HG02642 (cell line): Measurements from ENCODE around the gene PLEKHH1.

Experiments used
- ATAC-seq: cut with Tn5 transposase; IDR thresholded peaks from one replicate; pipeline ENCODE4 v1.9.1; 2021; ENCODE audit warnings: mild to moderate bottlenecking; ENCODE audit not compliant: unreplicated experiment, poor library complexity

PLEKHH1 gene

DNA sequence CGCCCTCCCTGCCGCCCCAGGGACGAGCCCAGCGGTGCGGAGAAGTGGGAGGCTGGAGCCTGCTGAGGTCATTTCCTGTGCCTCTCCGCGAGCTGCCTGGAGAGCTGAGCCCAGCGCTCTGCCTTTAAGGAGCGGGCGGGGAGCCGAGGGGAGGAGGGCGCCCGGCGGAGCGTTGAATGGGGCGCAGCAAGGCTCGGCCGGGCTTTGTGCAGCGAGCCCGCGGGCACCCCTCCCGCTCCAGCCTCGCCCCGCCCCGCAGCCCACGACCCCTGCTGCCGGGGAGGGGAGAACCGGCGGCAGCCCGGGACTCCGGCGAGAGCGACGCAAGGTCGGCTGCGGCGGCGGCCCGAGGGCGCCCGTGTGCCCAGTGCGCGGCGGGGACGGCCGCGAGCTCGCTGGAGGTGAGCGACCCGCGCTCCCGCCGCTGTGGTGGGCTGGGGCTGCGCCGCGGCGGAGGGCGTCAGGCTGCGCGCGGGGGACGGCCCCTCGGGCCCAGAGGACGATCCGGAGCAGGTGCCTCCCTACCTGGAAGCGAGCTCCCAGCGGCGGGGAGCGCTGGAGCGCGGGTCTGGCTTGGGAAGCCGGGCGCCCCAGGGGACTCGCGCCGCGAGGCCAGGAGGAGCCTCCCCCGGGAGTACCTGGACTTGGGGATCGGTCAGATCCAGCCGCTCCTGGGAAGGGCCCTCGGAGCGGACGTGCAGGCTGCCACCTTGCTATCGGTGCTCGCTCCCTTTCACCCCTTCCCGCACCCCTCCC lies at the start of gene PLEKHH1:
TSS of gene PLEKHH1 (plus strand) at position 293 of the 756 bp plus-strand sequence. CDS start 8,578 bp downstream, outside the sequence.
- ATAC-seq = peak; percentile 80

DNA sequence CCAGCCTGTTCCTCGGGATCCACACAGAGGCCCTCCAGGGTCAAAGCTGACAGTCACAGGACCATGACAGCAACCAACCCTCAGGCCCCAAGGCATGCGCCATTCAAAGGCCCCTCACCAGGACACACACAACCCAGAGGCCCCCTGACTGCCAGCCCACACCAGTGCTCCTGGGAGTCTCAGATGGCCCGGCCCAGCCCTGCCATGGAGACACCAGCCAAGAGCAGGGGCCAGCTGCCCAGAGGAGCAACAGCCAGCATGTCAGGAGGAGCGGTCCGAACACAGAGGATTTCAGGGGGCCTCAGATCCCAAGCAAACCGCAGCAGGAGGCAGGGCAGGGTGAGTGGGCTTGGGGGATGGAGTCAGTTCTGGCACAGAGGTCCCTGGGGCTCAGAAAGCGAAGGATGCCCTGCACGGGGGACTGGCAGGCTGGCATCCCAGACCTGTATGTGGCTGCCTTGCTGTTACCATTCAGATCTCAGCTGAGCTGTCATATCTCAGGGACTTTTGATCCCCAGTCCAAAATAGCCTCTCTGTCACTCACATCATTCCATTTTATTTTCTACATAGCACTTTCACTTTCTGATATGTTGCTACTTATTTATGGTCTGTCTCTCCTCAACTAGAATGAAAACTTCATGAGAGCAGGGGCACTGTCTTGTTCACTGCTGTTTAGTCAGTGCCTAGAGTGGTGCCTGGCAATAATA lies 49.4 kb upstream of the PLEKHH1 start:
- ATAC-seq = no peak

DNA sequence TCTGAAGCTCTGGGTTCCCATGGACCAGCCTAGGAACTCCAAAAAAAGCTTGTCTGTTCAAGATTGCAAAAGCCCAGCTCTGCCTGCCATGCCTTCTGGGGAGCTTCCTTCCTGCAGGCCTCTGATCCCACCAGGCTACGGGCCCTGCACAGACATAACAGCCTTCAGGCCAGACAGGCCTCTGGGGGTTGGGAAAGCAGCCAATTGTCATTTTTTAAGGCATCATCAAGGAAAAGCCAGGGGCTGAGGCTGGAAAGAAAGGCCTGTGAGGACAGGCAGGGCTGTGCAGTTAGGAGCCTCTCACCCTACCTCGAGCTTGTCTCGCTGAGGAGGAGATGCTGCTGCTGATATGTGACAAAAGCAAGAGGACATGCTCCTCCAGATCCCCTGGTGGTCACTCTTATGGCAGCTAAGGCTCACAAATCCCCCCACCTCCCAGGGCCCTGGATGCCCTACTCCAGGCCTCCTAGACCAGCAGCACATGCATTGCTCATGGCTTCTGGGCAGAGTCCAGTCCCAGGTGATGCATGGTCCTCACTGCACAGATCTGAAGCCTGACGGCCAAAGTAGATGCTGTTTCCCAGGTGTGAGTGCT lies 47.5 kb upstream of the PLEKHH1 start:
- no peak for ATAC-seq

DNA sequence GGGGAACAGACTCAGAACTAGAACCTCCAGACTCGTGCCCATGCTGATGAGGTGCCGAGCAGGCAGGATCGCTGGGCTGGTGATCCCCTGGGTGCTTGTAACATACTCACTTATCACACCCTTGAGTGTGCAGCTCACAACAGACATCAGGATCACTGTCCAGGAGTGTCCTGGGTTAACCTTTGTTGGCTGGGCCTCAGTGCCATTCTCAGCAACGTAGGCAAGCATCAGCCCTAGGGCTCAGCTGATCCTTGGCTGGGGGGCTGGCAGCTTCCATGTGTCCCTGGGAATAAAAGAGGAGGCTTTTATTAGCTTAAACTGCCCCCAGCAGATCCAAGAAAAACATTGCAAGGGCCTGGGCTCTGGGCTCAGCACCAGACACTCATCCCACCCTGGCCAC lies 46.2 kb upstream of the PLEKHH1 start:
- ATAC-seq = no peak

DNA sequence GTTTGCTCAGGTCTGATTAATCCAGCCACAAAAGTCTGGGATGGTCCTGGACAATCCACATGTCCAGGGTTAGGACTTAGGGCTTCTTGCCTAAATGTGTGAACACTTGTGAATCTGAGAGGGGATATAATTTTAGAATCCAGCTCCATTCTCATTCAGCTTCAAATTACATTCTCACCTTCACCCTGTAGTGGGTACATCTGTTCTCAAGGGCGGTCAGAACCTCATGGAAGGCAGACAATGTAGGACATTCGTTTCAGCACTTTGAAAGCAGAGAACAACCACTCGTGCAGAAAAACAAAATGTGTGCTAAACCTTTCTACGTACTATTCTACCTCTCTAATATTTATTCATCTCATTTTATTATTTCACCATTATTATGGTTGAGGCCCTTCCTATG lies 45.8 kb upstream of the PLEKHH1 start:
- ATAC-seq = no peak

DNA sequence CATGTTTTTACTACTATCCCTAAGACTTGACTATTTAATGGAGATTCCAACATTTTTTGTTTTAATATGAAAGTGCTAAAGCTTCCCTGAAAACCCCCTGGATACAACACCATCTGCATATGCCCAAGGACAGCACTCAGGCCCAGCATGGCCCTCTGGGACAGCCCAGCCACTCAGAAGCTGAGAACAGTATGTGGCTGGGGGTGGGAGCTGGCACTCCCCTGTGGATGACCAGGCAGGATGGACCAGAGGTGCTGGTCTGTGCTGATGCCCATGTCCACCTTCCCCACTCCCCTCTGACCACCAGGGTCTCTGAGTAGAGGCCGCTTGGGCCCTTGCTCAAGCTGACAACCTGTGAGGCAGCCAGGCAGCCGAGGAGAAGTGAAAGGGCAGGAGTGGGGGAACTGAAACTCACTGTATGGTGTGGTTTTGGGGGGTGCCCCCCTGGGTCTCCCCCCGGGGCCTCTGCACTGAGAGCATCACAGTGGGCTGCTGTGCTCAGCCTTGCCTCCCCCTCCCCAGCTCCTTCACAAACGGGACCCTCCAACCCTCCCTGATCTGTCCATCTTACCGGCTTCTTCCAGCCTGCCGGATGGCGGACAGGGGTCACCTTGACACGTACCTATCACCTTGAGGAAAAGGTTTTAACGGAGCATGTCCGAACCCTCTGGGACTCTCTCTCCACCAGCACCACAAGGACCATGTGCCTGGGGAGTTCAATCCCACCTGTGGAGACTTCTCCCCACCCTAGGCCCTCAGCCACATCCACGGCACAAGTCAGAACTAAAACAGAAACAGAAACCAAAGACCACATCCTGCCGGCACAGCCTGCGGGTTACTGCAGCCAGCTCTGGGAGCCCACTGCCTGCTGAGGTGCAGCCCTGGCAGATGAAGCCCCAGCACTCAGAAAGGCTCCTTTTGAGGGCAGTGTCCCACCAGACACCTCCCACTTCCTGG lies 44.9 kb upstream of the PLEKHH1 start, which contains the start of gene TMEM229B:
TSS of gene TMEM229B (minus strand) at position 785 of the 957 bp plus-strand sequence. CDS start 14,798 bp downstream, outside the sequence.
- peak; percentile 93 for ATAC-seq

DNA sequence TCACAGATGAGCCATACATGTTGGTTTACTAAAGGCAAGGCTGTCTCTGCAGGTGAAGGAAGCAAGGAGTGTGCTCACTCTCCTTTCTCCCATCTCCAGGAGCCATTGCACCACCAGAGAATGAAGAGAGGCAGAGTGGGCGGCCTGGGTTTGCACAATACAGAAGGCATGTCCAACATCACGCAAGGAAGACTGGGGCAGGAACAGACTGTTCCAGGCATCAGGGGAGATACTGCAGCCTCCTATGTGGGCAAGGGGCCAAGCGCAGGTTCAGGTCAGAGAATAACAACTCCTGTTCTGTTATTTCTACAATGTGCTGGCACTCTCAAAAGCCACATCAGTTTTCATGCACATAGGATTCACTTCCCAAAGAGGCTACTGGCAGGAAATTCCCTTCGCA lies 42.9 kb upstream of the PLEKHH1 start:
- ATAC-seq = no peak

DNA sequence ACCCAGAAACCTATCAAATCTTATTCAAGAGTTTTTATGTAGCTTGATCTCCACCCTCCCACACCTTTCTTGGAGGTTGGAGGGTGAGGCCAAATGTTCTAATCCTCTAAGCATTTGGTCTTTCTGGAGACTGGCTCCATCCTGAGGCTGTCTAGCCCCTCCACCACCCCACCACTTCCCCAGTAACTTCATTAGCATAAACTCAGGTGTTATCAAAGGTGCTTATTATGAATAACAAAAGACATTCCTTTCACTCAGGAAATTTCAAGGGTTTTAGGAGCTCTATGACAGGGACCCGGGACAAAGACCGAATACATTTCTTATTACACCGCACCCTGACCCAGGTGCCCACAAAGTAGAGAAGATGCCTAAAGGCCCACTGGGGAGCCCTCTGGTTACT lies 41.8 kb upstream of the PLEKHH1 start:
- no peak for ATAC-seq

DNA sequence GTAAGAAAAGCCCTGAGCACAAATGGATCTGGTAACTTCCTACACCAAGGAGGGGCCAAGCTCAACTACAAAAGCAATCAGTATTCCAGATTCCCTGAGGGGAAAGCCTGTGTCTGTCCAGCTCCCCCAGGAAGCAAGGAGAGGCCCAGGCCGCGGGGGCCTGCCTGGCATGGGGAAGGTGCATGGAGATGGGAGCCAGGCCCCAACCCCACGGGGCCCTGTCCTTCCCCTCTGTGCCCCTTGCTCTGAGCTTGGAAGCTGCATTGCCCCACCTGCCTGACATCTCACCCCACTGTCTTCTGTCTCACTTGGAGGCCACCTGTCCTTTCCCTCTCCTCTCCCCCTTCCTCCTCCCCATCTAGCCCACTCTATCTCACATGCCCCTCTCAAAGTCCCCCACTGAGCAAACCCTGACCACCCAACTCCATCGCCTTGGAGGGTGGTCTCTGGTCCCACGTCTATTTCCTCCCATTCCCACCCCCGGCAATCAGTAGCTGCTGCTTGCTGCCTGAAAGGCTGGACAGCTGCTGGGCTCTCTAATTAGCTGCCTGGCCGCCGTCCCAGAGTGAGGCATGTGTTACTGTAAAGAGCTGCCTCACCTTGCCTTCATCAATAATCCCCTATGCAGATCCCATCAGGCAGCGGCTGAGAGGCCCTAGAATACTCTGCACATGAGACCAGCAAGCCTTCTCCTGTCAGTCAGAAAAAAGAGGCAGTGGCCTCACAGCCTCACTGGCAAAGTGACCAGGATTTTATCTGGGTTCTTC lies 41.2 kb upstream of the PLEKHH1 start:
- ATAC-seq = no peak

DNA sequence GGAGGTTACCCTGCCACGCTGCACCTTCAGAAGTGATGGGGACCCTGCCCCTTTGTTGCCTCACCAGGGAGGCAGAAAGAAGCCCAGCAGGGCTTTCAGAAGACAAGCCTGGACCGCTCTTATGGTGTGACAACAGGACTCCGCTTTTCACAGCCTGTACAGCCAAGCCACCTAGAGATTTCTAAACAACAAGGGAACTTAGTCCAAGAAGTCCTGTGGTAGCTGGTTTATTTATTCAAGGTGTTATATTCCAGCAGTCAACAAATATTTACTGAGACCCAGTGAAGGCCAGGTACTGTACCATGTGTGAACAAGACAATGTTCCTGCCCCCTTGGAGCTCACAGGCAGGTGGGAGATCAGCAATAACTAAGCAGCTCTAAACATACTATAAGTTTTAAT lies 40.6 kb upstream of the PLEKHH1 start:
- no peak for ATAC-seq

DNA sequence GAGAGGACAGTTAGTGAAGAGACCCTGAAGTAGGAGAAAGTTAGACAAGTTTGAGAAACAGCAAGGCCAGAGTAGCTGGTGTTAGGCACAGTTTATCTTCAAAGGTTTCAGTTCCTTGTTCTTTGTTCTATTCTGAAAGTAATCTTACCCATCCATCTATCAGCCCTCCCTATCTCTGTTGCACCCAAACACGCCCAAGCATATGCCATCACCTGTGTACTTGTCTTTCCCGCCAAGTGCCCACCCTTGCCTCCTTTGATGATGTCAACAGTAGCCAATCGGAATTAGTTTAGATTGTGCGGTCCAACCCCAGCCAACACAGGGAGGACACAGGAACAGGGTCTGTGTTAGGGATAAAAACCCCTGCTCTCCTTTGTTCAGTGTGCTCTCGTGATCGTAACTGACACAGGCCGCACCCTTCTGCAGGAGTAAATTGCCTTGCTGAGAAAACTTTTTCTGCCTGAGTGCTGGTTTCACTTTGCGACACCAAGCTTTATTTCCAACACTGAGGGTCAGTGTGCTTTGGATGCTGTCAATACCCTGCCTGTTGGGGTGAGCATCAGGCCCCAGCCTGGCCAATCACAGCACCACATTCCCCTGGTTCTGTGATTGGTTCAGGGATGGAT lies 39.9 kb upstream of the PLEKHH1 start:
- no peak for ATAC-seq

DNA sequence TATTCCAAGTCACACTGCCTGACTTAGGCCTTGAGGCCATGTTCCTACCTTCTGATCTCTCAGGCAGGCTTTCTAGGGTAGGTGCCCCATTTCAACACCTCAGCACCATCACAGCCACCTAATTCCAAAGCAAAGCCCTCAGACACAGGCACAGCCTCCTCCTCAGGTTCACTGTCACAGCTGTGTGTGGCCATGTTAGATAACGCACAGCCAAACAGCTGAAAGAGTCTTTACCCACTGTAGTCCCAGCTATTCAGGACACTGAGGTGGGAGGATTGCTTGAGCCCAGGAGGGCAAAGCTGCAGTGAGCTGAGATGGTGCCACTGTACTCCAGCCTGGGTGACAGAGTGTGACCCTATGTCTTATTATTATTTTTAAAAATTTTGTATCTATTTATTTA lies 37.3 kb upstream of the PLEKHH1 start:
- no peak for ATAC-seq

DNA sequence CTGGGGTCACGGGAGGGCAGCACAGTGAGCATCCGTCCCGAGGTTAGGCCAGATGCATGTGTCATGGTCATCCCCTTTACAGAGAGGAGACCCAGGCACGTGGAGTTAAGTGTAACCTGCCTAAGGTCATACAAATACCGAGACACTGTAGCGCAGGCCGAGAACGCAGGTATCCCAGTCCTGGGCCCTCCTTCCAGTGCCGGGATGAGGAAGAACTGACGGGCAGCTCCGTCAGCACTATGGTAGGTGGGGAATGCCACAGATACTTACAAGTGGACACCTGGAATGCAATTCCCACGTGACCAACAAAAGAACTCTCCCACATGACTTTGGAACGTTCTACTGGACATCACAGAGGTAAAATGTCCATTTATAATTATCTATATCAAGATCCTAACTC lies 35.9 kb upstream of the PLEKHH1 start:
- no peak for ATAC-seq

DNA sequence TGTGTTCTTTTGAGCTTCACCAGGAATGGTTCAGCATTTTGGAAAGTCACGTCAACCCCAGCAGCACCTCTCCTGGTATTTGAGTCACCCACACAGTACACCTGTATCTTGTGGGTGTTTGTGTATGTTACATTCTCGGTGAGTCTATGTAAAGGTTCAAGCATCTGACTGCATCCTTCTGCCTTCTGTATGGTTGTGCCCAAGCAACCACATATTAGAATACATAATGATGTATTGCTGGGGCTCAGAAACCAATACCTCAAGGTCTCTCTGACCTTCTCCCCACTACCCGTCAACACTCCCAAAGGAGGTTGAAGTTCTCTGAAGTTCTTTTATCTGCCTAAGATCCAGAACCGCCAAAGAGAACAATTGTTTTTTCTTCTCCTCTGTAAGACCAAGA lies 35.4 kb upstream of the PLEKHH1 start:
- ATAC-seq = no peak

DNA sequence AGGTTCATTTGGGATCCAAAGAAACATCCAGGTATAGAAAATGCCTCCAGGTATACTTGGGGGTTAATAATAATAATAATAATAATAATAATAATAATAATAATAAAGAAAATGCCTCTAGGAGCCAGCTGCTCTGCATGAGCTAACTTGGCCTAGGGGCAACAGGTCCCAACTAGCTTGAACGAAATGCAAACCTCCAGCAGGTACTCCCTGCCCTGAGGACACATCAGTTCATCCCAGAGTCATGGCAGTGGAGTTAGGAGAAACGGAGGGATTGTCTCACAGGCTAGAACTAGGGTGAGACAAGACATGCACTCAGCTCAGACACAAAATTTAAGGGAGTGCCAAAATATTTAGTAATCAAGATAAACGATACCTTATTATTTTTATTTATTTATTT lies 32.1 kb upstream of the PLEKHH1 start:
- ATAC-seq = no peak

DNA sequence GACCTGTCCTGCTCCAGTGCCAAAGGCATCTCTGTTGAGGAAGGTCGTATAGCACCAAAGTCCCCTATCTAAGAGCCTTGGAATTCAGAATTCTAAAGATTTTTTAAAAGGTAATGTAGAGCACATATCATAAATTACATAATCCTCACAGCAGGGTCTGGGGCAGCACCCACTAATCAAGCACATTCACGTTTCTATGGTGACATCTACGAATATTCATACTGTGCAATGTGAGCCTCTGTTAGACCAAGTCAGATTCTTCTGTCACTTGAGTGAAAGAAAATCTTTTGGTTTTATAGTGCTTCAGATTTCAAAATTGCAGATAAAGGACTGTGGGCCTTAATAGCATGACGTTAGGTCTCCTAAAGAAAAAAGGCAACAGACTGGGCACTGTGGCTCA lies 31.4 kb upstream of the PLEKHH1 start:
- no peak for ATAC-seq

DNA sequence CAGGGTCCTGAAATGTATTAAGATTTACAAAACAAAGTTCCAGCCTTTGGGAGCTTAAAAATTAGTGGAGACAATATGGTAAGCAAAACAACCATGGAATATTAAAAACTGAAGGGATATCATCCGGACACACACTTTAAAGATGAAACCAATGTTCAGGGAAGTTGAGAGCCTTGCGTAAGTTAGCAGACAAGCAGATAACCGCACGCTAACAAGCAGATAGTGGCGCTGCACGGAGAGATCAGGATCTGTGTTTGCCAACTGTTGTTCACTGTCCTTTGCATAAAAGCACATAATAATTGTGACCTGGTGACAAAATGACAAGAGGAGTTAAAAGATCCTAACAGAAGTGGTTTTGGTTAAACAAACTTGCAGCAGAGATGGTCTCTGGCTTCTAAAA lies 30.2 kb upstream of the PLEKHH1 start:
- ATAC-seq = no peak

DNA sequence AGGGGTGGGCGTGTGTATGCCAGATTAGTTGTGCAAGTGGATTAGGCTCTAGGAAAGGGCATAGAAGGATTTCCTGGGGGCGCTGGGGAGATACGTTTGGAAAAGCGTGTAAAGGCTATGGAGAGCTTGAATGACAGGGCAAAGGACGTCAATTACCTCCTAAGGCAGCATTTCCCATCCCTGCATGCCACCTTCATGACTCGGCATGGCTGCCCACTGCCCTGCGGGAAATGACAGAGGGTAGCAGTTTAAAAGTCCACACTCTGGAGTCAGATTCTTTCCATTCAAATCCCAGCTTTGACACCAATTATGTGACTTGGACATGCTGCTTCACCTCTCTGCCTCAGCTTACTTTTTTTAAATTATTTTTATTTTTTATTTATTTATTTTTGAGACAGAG lies 29.8 kb upstream of the PLEKHH1 start:
- ATAC-seq = no peak

DNA sequence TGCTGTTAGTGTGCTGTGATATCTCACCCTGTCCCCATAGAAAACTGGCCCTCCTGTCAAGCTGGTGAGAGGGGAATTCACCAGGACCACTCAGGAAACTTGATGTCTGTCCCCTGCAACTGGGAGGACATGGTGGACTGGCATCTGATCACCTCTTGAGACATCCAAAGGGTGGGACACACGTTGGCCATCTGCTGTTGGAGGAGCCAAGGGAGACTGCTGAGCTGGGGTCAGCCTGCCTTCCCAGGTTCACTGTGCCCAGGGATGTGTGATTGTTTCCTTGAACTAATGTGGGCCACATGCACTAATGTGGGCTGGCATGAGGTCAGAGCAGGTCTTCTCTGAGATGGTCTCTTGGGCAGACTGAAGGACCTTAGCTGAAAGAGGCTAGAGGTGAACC lies 27.8 kb upstream of the PLEKHH1 start:
- ATAC-seq = no peak
